ENCODE measurements around the gene CPA5. TPM values are rescaled to one million over a fixed set of nuclear protein-coding genes. Genes with fewer than 3 reads are reported as not detected.

Gene CPA5
- total RNA-seq, 2 donors from 2014 or later = not detected

DNA sequence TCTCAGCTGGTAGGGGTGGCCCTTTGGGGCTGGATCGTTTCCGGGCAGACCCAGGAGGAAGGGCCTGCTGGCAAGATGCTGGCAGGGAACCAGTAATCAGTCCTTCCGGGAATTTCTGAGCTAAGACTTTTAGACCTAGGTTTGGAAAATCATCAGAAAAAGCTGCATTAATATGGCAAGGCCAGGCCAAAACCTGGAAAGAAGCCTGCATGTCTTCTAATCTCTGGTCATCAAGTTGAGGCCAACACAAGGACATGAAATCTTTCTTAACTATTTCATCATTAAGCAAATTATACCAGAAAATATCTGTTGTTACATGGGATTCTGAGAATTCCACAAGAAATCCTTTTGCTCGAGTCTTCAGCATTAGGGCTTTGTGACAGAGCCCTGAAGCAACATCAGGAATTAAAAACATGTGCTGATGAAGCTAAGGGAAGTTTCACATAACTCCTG is 55.5 kb downstream of the CPA5 start:
- Mint-ChIP-seq H3K27ac (no peak overlapping the region), H3K4me1 (peaks cover 6% of the 10 kb centered on the region), H3K27me3 (ENCODE audit: insufficient read depth) (no peaks in the 10 kb centered on the region), H3K4me3 (no peak overlapping the region), H3K36me3 (ENCODE audit: low read depth) (no peaks in the 10 kb centered on the region), H3K9me3 (no peaks in the 10 kb centered on the region)
- H3K27me3 ChIP-seq (ENCODE audit: control insufficient read depth, insufficient read depth, low read length, poor library complexity, severe bottlenecking) = no peaks in the 10 kb centered on the region
- no peak overlapping the region for H3K27ac ChIP-seq (ENCODE audit: low read depth, low read length)
- DNase-seq = no peak
- H3K36me3 ChIP-seq (ENCODE audit: control insufficient read depth, insufficient read depth, low read length) = no peaks in the 10 kb centered on the region
- 90 to 93% methylated on average over 4 of the region's 4 CpGs for WGBS, 2 experiments (ENCODE audit: insufficient coverage in 1 of 2, insufficient read length in 1 of 2)
- H3K9ac ChIP-seq (ENCODE audit: extremely low read depth, low read length, poor library complexity, severe bottlenecking) = no peak overlapping the region
- TF ChIP-seq, protein P1, sequence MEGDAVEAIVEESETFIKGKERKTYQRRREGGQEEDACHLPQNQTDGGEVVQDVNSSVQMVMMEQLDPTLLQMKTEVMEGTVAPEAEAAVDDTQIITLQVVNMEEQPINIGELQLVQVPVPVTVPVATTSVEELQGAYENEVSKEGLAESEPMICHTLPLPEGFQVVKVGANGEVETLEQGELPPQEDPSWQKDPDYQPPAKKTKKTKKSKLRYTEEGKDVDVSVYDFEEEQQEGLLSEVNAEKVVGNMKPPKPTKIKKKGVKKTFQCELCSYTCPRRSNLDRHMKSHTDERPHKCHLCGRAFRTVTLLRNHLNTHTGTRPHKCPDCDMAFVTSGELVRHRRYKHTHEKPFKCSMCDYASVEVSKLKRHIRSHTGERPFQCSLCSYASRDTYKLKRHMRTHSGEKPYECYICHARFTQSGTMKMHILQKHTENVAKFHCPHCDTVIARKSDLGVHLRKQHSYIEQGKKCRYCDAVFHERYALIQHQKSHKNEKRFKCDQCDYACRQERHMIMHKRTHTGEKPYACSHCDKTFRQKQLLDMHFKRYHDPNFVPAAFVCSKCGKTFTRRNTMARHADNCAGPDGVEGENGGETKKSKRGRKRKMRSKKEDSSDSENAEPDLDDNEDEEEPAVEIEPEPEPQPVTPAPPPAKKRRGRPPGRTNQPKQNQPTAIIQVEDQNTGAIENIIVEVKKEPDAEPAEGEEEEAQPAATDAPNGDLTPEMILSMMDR (conservative IDR thresholded peaks at IDR 0.05) = no peak
- H3K9me3 ChIP-seq (ENCODE audit: control insufficient read depth, low read length) = no peaks in the 10 kb centered on the region
- no peak overlapping the region for H3K4me3 ChIP-seq (ENCODE audit: low read length)
- no peaks in the 10 kb centered on the region for H3K4me1 ChIP-seq (ENCODE audit: control insufficient read depth, insufficient read depth, low read length)

DNA sequence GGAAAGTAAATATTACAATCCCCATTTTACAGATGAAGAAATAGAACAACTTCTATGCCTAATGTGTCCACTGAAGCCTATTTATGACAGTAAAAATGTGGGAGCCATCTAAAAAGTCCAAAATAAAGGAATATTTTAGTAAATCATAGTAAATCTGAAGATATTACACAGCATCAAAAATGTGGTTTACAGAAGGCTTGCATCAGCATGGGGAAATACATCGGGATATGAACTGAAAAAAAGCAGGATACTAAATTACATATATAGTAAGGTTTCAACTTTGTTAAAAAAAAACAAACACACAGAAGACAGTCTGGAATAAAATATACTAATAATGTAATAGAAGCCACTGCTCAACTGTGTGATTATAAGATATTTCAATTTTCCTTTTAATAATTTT is 56.5 kb downstream of the CPA5 start:
- Histone ChIP-seq H3K36me3 (ENCODE audit: control insufficient read depth, insufficient read depth, low read length) (no peaks in the 10 kb centered on the region), H3K4me3 (ENCODE audit: low read length) (no peak overlapping the region), H3K27me3 (ENCODE audit: control insufficient read depth, insufficient read depth, low read length, poor library complexity, severe bottlenecking) (no peaks in the 10 kb centered on the region), H3K9ac (ENCODE audit: extremely low read depth, low read length, poor library complexity, severe bottlenecking) (no peak overlapping the region), H3K27ac (ENCODE audit: low read depth, low read length) (no peak overlapping the region), H3K9me3 (ENCODE audit: control insufficient read depth, low read length) (no peaks in the 10 kb centered on the region), H3K4me1 (ENCODE audit: control insufficient read depth, insufficient read depth, low read length) (no peaks in the 10 kb centered on the region)
- WGBS, 2 experiments (ENCODE audit: insufficient coverage in 1 of 2, insufficient read length in 1 of 2) = no CpG with 5 or more reads among the region's 1 CpG
- H3K9me3 Mint-ChIP-seq = no peaks in the 10 kb centered on the region
- no peaks in the 10 kb centered on the region for H3K36me3 Mint-ChIP-seq (ENCODE audit: low read depth)
- no peak for DNase-seq
- H3K4me3 Mint-ChIP-seq = no peak overlapping the region
- H3K4me1 Mint-ChIP-seq = no peaks in the 10 kb centered on the region
- H3K27ac Mint-ChIP-seq = no peak overlapping the region
- H3K27me3 Mint-ChIP-seq (ENCODE audit: insufficient read depth) = no peaks in the 10 kb centered on the region
- TF ChIP-seq, protein P1 (conservative IDR thresholded peaks at IDR 0.05) = no peak

DNA sequence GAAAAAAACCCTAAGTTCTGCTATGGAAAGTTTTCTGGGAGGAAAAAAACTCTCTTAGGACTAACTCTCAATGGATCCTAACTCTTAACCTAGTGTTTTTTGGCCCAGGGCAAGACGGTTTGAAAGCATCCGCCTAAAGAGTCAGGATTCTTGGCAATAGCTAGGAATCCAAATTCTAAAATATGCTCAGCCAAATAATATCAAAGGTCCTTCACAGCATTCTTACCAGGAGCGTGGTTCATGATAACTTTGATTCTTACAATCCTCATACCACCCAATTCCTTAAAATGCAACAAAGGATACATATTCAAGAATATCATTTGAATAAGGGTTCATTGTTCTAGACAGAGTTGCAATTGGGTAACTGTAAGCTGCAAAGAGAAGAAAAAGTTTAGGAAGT is 57.0 kb downstream of the CPA5 start:
- Histone ChIP-seq H3K4me1 (ENCODE audit: control insufficient read depth, insufficient read depth, low read length) (no peaks in the 10 kb centered on the region), H3K9me3 (ENCODE audit: control insufficient read depth, low read length) (no peaks in the 10 kb centered on the region), H3K27me3 (ENCODE audit: control insufficient read depth, insufficient read depth, low read length, poor library complexity, severe bottlenecking) (no peaks in the 10 kb centered on the region), H3K27ac (ENCODE audit: low read depth, low read length) (no peak overlapping the region), H3K36me3 (ENCODE audit: control insufficient read depth, insufficient read depth, low read length) (no peaks in the 10 kb centered on the region), H3K9ac (ENCODE audit: extremely low read depth, low read length, poor library complexity, severe bottlenecking) (no peak overlapping the region), H3K4me3 (ENCODE audit: low read length) (no peak overlapping the region)
- TF ChIP-seq, protein P1 (conservative IDR thresholded peaks at IDR 0.05) = no peak
- WGBS, 2 experiments (ENCODE audit: insufficient coverage in 1 of 2, insufficient read length in 1 of 2) = 85 to 93% methylated on average over 2 to 3 of the region's 3 CpGs
- H3K4me1 Mint-ChIP-seq = no peaks in the 10 kb centered on the region
- no peaks in the 10 kb centered on the region for H3K36me3 Mint-ChIP-seq (ENCODE audit: low read depth)
- DNase-seq = no peak
- H3K27ac Mint-ChIP-seq = no peak overlapping the region
- H3K27me3 Mint-ChIP-seq (ENCODE audit: insufficient read depth) = no peaks in the 10 kb centered on the region
- no peak overlapping the region for H3K4me3 Mint-ChIP-seq
- H3K9me3 Mint-ChIP-seq = no peaks in the 10 kb centered on the region

All from endodermal cell (in vitro differentiated cells).